ENCODE data around the gene SIX6. TPM values are rescaled to one million over a fixed set of nuclear protein-coding genes. Genes with fewer than 3 reads are reported as not detected.
A peak's percentile ranks its signal among the peaks of the same experiment; 100 is the strongest.

SIX6 gene
- total and polyA plus RNA-seq, 2 experiments from 2014 or later = not detected

DNA sequence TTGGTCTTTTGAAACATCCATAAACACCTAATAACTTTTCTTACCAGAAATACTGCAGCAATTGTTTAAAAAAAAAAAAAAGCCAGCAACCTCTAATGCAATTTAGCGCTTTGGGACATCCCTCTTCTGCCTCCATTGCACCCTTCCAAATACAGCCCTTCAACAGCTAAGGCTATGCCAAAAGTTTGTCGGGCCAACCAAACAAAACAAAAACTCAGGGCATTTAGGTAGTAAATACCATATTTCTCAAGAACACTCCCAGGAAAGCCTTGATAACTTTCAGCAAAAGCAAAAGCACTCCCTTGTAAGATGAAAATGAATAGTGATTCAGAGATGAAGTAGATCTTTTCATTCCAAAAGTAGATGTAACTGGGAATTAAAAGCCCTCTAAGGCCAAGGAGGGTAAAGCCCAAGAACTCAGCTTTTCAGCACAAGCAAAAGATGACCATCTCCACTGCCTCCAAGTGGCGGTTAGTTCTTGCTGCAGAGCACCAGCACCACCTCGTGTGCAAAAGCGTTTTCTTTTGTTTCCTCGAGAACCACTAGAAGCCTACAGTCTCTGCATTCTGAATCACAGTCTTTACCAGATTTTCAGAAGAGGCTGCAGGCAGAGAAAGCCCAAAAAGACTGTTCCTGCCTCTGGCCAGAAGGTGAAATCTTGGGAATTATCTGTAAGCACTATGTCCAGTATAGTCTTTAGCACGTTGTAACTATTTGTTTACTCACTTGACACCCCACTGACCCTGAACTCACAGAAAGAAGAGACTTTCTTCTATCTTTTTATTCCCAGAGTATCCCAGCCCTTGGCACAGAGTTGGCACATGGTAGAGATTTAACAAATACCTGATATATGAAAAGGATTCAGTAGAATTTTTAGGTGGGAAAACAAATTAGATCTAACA, 53.1 kb downstream of the SIX6 start:
- Histone ChIP-seq H3K4me1 (ENCODE audit: low read depth) (no peaks in the 10 kb centered on the region), H3K27me3 (no peaks in the 10 kb centered on the region), H3K9me3 (ENCODE audit: low read depth) (no peaks in the 10 kb centered on the region), H3K36me3 (no peaks in the 10 kb centered on the region), H3K27ac (no peak overlapping the region), H3K4me3 (no peak overlapping the region)
- TF ChIP-seq, protein P1, sequence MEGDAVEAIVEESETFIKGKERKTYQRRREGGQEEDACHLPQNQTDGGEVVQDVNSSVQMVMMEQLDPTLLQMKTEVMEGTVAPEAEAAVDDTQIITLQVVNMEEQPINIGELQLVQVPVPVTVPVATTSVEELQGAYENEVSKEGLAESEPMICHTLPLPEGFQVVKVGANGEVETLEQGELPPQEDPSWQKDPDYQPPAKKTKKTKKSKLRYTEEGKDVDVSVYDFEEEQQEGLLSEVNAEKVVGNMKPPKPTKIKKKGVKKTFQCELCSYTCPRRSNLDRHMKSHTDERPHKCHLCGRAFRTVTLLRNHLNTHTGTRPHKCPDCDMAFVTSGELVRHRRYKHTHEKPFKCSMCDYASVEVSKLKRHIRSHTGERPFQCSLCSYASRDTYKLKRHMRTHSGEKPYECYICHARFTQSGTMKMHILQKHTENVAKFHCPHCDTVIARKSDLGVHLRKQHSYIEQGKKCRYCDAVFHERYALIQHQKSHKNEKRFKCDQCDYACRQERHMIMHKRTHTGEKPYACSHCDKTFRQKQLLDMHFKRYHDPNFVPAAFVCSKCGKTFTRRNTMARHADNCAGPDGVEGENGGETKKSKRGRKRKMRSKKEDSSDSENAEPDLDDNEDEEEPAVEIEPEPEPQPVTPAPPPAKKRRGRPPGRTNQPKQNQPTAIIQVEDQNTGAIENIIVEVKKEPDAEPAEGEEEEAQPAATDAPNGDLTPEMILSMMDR (IDR thresholded peaks at IDR 0.05; ENCODE audit: low read depth, low read length) = peak; percentile 74
- peak; percentile 79 to 81 for DNase-seq (ENCODE audit: low read depth in 1 of 2, low spot score in 1 of 2)

Other genes starting within 250 kb of the SIX6 start
- 0.56 and 2.2 TPM in 2 replicates for gene C14orf39, start 23.1 kb upstream of the SIX6 start, total RNA-seq
- gene C14orf39, start 23.1 kb upstream of the SIX6 start, polyA plus RNA-seq = 1.5 and 4.2 TPM in 2 replicates
- 0.12 and 1.8 TPM in 2 replicates for gene SIX1, start 140.3 kb downstream of the SIX6 start, total RNA-seq
- 0.06 and 0.46 TPM in 2 replicates for gene SIX1, start 140.3 kb downstream of the SIX6 start, polyA plus RNA-seq
- gene SIX4, start 215.2 kb downstream of the SIX6 start, total RNA-seq = 11.7 and 25.0 TPM in 2 replicates
- gene SIX4, start 215.2 kb downstream of the SIX6 start, polyA plus RNA-seq = 3.4 and 4.2 TPM in 2 replicates
- 22.2 and 31.7 TPM in 2 replicates for gene MNAT1, start 225.6 kb downstream of the SIX6 start, total RNA-seq
- 55.2 and 59.0 TPM in 2 replicates for gene MNAT1, start 225.6 kb downstream of the SIX6 start, polyA plus RNA-seq

Measured in cardiac muscle cell (in vitro differentiated cells and primary cell).